Endothelial cell of umbilical vein (primary cell): ENCODE measurements around the gene HMGXB4. TPM values are rescaled to one million over a fixed set of nuclear protein-coding genes. Genes with fewer than 3 reads are reported as not detected.

ENCODE experiments used
- BruUV-seq: library from RNA; stranded (reverse); fragments of 400-500 nt; replicated peaks from 2 replicates; lab custom pipeline; 2021; lab: Mats Ljungman, UMichigan
- CTCF ChIA-PET: fragments of 300-600, 350-600 bp; sonication (Branson Sonifier 250); formaldehyde crosslinking; loops from one replicate; lab custom pipeline; 2021; ENCODE audit warnings: antibody characterized with exemption, inconsistent platforms; lab: Charles Lee
- POLR2A ChIA-PET: fragments of 300-600, 350-600 bp; sonication (Branson Sonifier 250); formaldehyde crosslinking; loops from one replicate; lab custom pipeline; 2021; ENCODE audit warnings: antibody characterized with exemption, inconsistent platforms; lab: Charles Lee
- DNase-seq: peaks from one replicate; pipeline ENCODE4 v3.0.0-alpha.2; 2011; ENCODE audit warnings: low read depth, low spot score
- FAIRE-seq: peaks from 2 replicates; lab custom pipeline; 2011; peaks lifted over from hg19 to GRCh38; lab: Jason Lieb, UNC
- H2AFZ ChIP-seq: 2 replicates; pipeline ENCODE4 v1.6.0; 2012; ENCODE audit warnings: low read depth, low read length, control low read depth, inconsistent platforms
- H3K27ac ChIP-seq: 2 replicates; pipeline ENCODE4 v1.5.1; 2011; ENCODE audit warnings: low read depth, mild to moderate bottlenecking, control low read depth, low read length, moderate library complexity; ENCODE audit not compliant: insufficient read depth
- H3K27me3 ChIP-seq, 2 experiments: 2 replicates each; pipeline versions ENCODE4 v1.6.0 to v1.6.1; 2011; ENCODE audit warnings: low read length in 2 of 2, mixed read lengths in 1 of 2; ENCODE audit not compliant: control insufficient read depth in 2 of 2, insufficient read depth in 2 of 2
- H3K36me3 ChIP-seq, 2 experiments: 2 replicates in 1 of 2; 3 replicates in 1 of 2; pipeline ENCODE4 v1.5.1; 2011; ENCODE audit warnings: low read length in 2 of 2, mild to moderate bottlenecking in 1 of 2, moderate library complexity in 1 of 2; ENCODE audit not compliant: control insufficient read depth in 2 of 2, insufficient read depth in 2 of 2; ENCODE audit errors: extremely low read depth in 1 of 2
- H3K4me1 ChIP-seq: 3 replicates; pipeline ENCODE4 v1.5.1; 2011; ENCODE audit warnings: mild to moderate bottlenecking, low read length; ENCODE audit not compliant: control insufficient read depth, insufficient read depth; ENCODE audit errors: extremely low read depth
- H3K4me2 ChIP-seq: 2 replicates; pipeline ENCODE4 v1.6.1; 2011; ENCODE audit warnings: low read length, control low read depth, mixed read lengths; ENCODE audit not compliant: insufficient read depth
- H3K4me3 ChIP-seq, 3 experiments: fragments of 200-600 bp in 1 of 3; sonication (generic), shearing (Covaris generic) in 1 of 3; replicated peaks in 1 of 3; 2 replicates each; pipeline ENCODE4 v1.5.1; 2011 to 2016; ENCODE audit warnings: control low read depth in 3 of 3, low read length in 3 of 3, mild to moderate bottlenecking in 2 of 3, inconsistent platforms in 1 of 3, low read depth in 1 of 3, moderate library complexity in 1 of 3; ENCODE audit not compliant: insufficient read depth in 1 of 3
- H3K79me2 ChIP-seq: 2 replicates; pipeline ENCODE4 v1.6.0; 2012; ENCODE audit warnings: low read length, inconsistent platforms; ENCODE audit not compliant: control insufficient read depth, insufficient read depth
- H3K9ac ChIP-seq: replicated peaks from 2 replicates; pipeline ENCODE3; 2011; ENCODE audit warnings: low read length, control low read depth; ENCODE audit not compliant: insufficient read depth; ENCODE audit errors: extremely low read depth
- H3K9me1 ChIP-seq: replicated peaks from 3 replicates; pipeline ENCODE4 v1.6.0; 2011; ENCODE audit warnings: mild to moderate bottlenecking, low read length; ENCODE audit not compliant: control insufficient read depth, insufficient read depth; ENCODE audit errors: extremely low read depth
- H3K9me3 ChIP-seq: replicated peaks from 2 replicates; pipeline ENCODE4 v1.5.1; 2012; ENCODE audit warnings: low read length, inconsistent platforms; ENCODE audit not compliant: control insufficient read depth, insufficient read depth
- H4K20me1 ChIP-seq: replicated peaks from 2 replicates; pipeline ENCODE3; 2011; ENCODE audit warnings: mild to moderate bottlenecking, low read length; ENCODE audit not compliant: control insufficient read depth, insufficient read depth; ENCODE audit errors: extremely low read depth
- EZH2 ChIP-seq: IDR thresholded peaks from 2 replicates; pipeline ENCODE4 v1.6.1; 2012; ENCODE audit warnings: borderline replicate concordance, low read depth, mild to moderate bottlenecking, moderate library complexity, low read length, inconsistent platforms; ENCODE audit not compliant: severe bottlenecking
- FOS ChIP-seq: IDR thresholded peaks from 2 replicates; pipeline ENCODE4 v1.6.1; 2011; ENCODE audit warnings: mild to moderate bottlenecking, low read length, moderate library complexity, borderline replicate concordance; ENCODE audit not compliant: insufficient read depth
- GATA2 ChIP-seq: IDR thresholded peaks from 2 replicates; pipeline ENCODE4 v1.7.0; 2011; ENCODE audit warnings: low read depth, mild to moderate bottlenecking, moderate library complexity, mixed read lengths, low read length; ENCODE audit not compliant: insufficient read length, insufficient read depth
- JUN ChIP-seq: IDR thresholded peaks from 2 replicates; pipeline ENCODE4 v1.6.1; 2011; ENCODE audit warnings: borderline replicate concordance, low read depth; ENCODE audit not compliant: insufficient read length, insufficient read depth
- MYC ChIP-seq: IDR thresholded peaks from one replicate; pipeline ENCODE4 v1.6.1; 2011; ENCODE audit warnings: mild to moderate bottlenecking, low read depth, low read length
- POLR2A ChIP-seq: IDR thresholded peaks from 2 replicates; pipeline ENCODE4 v1.6.1; 2012; ENCODE audit warnings: low read depth, mild to moderate bottlenecking, control low read depth, low read length
- POLR2AphosphoS5 ChIP-seq: IDR thresholded peaks from 2 replicates; pipeline ENCODE4 v1.6.1; 2012; ENCODE audit warnings: low read depth, mild to moderate bottlenecking, control low read depth, low read length, moderate library complexity; ENCODE audit not compliant: insufficient read depth
- dilution Hi-C: fragments of 300-500 bp; cut with MboI; formaldehyde crosslinking; loops from one replicate; pipeline ENCODE4 v1.15.0; 2019; ENCODE audit warnings: low sequenced_read_pairs; ENCODE audit not compliant: extremely low pct_ligation_motif_present
- intact Hi-C: fragments of 100-400 bp; cut with micrococcal nuclease; formaldehyde crosslinking; loops from one replicate; pipeline ENCODE4 v1.10.0; 2022
- polyA plus RNA-seq, 4 experiments: library from polyadenylated mRNA; depleted of rRNA in 3 of 4; stranded (reverse) in 3 of 4; unstranded in 1 of 4; fragments of >200 nt; gene quantifications; 2 replicates each; pipeline versions ENCODE4 v1.2.1 to v1.2.3, GENCODE V29; 2011 to 2012; ENCODE audit warnings: missing spikeins in 1 of 4
- total RNA-seq: library from RNA; stranded (reverse); gene quantifications from 2 replicates; pipeline ENCODE4 v1.2.3, GENCODE V29; 2021
- TF ChIP-seq, protein P1 (sequence below): IDR thresholded peaks from 2 replicates; pipeline ENCODE4 v1.6.1; 2011; ENCODE audit not compliant: insufficient read depth, insufficient read length
- TF ChIP-seq, protein P2 (sequence below), 2 donors: IDR thresholded peaks; 1 replicate in 1 of 2; 2 replicates in 1 of 2; pipeline ENCODE4 v1.5.1; 2011; ENCODE audit warnings: low read length in 2 of 2, mild to moderate bottlenecking in 2 of 2, moderate library complexity in 2 of 2, control low read depth in 1 of 2, inconsistent platforms in 1 of 2, low read depth in 1 of 2; ENCODE audit not compliant: insufficient read depth in 1 of 2; ENCODE audit errors: extremely low read depth in 1 of 2

Gene HMGXB4
- total and polyA plus RNA-seq, 2 donors (not counting 3 experiments of a cell fraction or from before 2014, with no cell fraction given): 12.2 to 30.5 TPM

GRCh38 chr22:35225010-35225409, 32.3 kb upstream of the HMGXB4 start:
- CTCF ChIA-PET: no interaction called here
- Histone ChIP-seq H3K27ac (no peak overlapping the region), H3K4me2 (no peak overlapping the region), H3K9me3 (no peaks in the 10 kb centered on the region), H3K36me3 (no peaks in the 10 kb centered on the region), H3K79me2 (no peaks in the 10 kb centered on the region), H3K9me1 (no peaks in the 10 kb centered on the region), H3K4me1 (no peaks in the 10 kb centered on the region), H2AFZ (no peak overlapping the region), H3K9ac (no peak overlapping the region), H3K27me3 (no peaks in the 10 kb centered on the region), H3K4me3 (no peak overlapping the region), H4K20me1 (no peaks in the 10 kb centered on the region)
- POLR2A ChIA-PET: no interaction called here
- TF ChIP-seq, protein P1, sequence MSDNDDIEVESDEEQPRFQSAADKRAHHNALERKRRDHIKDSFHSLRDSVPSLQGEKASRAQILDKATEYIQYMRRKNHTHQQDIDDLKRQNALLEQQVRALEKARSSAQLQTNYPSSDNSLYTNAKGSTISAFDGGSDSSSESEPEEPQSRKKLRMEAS: no peak
- no peak for TF ChIP-seq FOS
- TF ChIP-seq POLR2A: no peak
- TF ChIP-seq EZH2: no peak
- DNase-seq: no peak
- intact Hi-C loops (no loop called here), dilution Hi-C loops (no loop called here)
- no TSS peak for BruUV-seq
- FAIRE-seq: no peak

DNA sequence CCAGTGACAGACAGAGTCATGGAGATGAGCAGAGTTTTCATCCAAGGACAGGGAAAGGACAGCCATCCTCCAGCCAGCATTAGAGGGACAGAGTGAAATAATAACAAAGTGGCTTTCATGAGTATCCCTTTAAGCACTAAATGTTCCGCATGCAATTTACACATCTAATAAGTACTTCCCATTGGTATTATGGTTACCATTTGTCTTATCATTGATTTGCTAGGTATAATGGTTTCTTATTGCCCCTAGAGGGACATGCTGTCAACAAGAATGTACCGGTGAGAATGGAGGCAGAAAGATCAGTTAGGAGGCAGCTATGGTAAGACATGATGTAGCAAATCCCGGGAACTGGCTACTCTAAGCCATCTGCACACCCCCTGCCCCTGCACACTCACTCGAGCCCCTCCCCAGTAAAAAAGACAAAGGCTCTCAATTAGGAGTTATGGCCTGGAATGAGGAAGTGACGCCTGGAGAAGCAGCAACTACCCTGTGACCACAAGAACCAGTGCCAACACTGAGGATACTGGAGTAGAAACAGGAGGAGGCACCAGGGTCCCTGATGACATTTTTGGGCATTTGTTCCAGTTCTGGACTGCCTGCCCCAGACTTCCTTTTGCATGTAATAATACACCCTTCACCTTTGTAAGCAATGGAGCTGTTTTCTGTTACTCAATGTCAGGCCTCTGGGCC, 30.2 kb upstream of the HMGXB4 start:
- H3K4me2 ChIP-seq: no peak overlapping the region
- H3K27me3 ChIP-seq: no peaks in the 10 kb centered on the region
- no peak overlapping the region for H3K4me3 ChIP-seq
- DNase-seq: no peak
- ChIA-PET POLR2A (no interaction called here), CTCF (no interaction called here)
- no peak overlapping the region for H3K9ac ChIP-seq
- TF ChIP-seq GATA2 (no peak), MYC (no peak), EZH2 (no peak), POLR2AphosphoS5 (no peak), POLR2A (no peak), FOS (no peak), JUN (no peak)
- TF ChIP-seq, protein P2, sequence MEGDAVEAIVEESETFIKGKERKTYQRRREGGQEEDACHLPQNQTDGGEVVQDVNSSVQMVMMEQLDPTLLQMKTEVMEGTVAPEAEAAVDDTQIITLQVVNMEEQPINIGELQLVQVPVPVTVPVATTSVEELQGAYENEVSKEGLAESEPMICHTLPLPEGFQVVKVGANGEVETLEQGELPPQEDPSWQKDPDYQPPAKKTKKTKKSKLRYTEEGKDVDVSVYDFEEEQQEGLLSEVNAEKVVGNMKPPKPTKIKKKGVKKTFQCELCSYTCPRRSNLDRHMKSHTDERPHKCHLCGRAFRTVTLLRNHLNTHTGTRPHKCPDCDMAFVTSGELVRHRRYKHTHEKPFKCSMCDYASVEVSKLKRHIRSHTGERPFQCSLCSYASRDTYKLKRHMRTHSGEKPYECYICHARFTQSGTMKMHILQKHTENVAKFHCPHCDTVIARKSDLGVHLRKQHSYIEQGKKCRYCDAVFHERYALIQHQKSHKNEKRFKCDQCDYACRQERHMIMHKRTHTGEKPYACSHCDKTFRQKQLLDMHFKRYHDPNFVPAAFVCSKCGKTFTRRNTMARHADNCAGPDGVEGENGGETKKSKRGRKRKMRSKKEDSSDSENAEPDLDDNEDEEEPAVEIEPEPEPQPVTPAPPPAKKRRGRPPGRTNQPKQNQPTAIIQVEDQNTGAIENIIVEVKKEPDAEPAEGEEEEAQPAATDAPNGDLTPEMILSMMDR (IDR thresholded peaks at IDR 0.05; ENCODE audit: extremely low read depth in 1 of 2, insufficient read depth in 1 of 2, low read depth in 1 of 2, low read length in 2 of 2): no peak
- TF ChIP-seq, protein P1: no peak
- no peaks in the 10 kb centered on the region for H3K9me1 ChIP-seq
- no peak overlapping the region for H3K27ac ChIP-seq
- no peak for FAIRE-seq
- no peaks in the 10 kb centered on the region for H4K20me1 ChIP-seq
- H2AFZ ChIP-seq: no peak overlapping the region
- dilution Hi-C loops (no loop called here), intact Hi-C loops (no loop called here)
- H3K79me2 ChIP-seq: no peaks in the 10 kb centered on the region
- H3K36me3 ChIP-seq: no peaks in the 10 kb centered on the region
- BruUV-seq: no TSS peak
- H3K4me1 ChIP-seq: no peaks in the 10 kb centered on the region
- no peaks in the 10 kb centered on the region for H3K9me3 ChIP-seq
